ENCODE results near the gene GRM7. TPM values are rescaled to one million over a fixed set of nuclear protein-coding genes. Genes with fewer than 3 reads are reported as not detected.

GRM7 gene
- polyA plus RNA-seq, 1 donor from 2014 or later = 23.8 TPM

DNA sequence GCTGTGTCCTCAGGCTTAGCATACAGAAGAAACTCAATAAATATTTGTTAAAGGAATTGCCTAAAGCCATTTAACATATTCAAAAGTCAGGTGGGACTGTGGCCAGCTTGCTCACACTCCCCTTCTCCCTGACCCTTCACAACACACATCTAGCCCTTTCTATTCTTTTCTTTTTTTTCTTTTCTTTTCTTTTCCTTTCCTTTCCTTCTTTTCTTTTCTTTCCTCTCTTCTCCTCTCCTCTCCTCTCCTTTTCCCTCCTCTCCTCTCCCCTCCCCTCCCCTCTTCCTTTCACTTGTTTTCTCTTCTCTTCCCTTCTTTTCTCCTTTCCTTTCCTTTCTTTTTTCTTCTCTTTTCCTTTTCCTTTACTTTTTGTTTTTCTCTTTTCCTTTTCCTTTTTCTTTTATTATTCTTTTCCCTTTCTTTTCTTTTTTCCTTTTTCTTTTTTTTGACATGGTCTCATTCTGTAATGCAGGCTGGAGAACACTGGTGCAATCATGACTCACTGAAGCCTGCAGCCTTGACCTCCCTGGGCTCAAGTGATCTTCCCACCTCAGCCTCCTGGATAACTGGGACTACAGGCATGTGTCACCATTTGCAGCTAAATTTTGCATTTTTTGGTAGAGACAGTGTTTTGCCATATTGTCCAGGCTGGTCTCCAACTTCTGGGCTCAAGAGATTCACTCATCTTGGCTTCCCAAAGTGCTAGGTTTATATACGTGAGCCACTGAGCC, 377.8 kb downstream of the GRM7 start:
- no peak overlapping the region for H3K4me2 ChIP-seq (ENCODE audit: low read length)
- no peaks in the 10 kb centered on the region for H3F3A ChIP-seq (ENCODE audit: insufficient read depth, low read length, poor library complexity, severe bottlenecking)
- no peaks in the 10 kb centered on the region for H3K27me3 ChIP-seq (ENCODE audit: insufficient read depth, low read depth, low read length)
- no peaks in the 10 kb centered on the region for H3K36me3 ChIP-seq (ENCODE audit: insufficient read depth, low read length)
- TF ChIP-seq EZH2 (IDR thresholded peaks at IDR 0.05; ENCODE audit: borderline replicate concordance, insufficient read depth, low read length, poor library complexity, severe bottlenecking) = no peak
- TF ChIP-seq, protein P1, sequence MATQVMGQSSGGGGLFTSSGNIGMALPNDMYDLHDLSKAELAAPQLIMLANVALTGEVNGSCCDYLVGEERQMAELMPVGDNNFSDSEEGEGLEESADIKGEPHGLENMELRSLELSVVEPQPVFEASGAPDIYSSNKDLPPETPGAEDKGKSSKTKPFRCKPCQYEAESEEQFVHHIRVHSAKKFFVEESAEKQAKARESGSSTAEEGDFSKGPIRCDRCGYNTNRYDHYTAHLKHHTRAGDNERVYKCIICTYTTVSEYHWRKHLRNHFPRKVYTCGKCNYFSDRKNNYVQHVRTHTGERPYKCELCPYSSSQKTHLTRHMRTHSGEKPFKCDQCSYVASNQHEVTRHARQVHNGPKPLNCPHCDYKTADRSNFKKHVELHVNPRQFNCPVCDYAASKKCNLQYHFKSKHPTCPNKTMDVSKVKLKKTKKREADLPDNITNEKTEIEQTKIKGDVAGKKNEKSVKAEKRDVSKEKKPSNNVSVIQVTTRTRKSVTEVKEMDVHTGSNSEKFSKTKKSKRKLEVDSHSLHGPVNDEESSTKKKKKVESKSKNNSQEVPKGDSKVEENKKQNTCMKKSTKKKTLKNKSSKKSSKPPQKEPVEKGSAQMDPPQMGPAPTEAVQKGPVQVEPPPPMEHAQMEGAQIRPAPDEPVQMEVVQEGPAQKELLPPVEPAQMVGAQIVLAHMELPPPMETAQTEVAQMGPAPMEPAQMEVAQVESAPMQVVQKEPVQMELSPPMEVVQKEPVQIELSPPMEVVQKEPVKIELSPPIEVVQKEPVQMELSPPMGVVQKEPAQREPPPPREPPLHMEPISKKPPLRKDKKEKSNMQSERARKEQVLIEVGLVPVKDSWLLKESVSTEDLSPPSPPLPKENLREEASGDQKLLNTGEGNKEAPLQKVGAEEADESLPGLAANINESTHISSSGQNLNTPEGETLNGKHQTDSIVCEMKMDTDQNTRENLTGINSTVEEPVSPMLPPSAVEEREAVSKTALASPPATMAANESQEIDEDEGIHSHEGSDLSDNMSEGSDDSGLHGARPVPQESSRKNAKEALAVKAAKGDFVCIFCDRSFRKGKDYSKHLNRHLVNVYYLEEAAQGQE (IDR thresholded peaks at IDR 0.05; ENCODE audit: borderline replicate concordance) = no peak
- TF ChIP-seq MXI1 (conservative IDR thresholded peaks at IDR 0.05; ENCODE audit: poor library complexity, severe bottlenecking) = no peak
- TF ChIP-seq EP300 (conservative IDR thresholded peaks at IDR 0.05; ENCODE audit: poor library complexity, severe bottlenecking) = no peak
- no peak for TF ChIP-seq SMC3 (conservative IDR thresholded peaks at IDR 0.05; ENCODE audit: poor library complexity)
- no peak for TF ChIP-seq TAF1 (IDR thresholded peaks at IDR 0.05; ENCODE audit: low read depth)
- H3K9me2 ChIP-seq (ENCODE audit: insufficient read depth, low read length) = no peaks in the 10 kb centered on the region
- H3K27ac ChIP-seq (ENCODE audit: low read length) = no peak overlapping the region
- H2AFZ ChIP-seq (ENCODE audit: low read depth, low read length) = no peak overlapping the region
- H3K79me2 ChIP-seq (replicated peaks; ENCODE audit: insufficient read depth, low read length) = no peaks in the 10 kb centered on the region
- no peaks in the 10 kb centered on the region for H3K9me3 ChIP-seq (ENCODE audit: low read length)
- no peaks in the 10 kb centered on the region for H4K20me1 ChIP-seq (ENCODE audit: insufficient read depth)
- H3K4me3 ChIP-seq (ENCODE audit: low read length) = no peak overlapping the region
- H3K9ac ChIP-seq (ENCODE audit: low read length) = no peak overlapping the region

DNA sequence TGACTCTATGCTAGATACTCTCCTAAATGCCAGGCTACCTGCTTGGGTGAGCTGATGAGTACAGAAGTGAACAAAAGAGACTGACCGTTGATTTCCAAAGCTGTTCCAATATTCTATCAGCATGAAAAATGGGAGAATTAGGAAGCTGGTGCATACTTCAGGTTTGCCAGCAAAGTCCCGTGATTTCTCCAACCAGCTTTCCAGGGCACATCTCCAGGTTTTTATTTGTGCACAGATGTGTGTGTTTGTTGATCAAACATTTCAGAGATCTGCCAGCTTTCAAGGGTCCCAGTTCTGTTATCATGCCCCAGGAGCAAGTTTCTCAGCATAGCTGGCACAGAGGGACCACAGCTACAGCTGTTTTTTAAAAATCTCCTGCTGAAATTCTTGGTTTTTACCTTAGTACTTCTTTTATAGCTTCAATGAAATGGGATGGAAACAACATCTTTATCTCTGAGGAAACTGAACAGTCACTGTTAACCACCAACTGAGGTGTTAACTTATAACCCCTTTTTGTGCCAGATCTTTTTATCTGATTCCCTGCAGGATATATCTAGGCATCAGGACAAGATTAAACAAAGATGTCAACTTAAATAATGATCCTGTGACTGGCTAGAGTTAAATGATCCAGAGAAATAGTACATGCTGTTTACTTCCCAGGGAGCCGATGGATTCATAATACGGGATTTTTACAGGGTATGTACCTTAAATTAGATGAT, 380.8 kb downstream of the GRM7 start:
- no peaks in the 10 kb centered on the region for H4K20me1 ChIP-seq (ENCODE audit: insufficient read depth)
- no peak overlapping the region for H2AFZ ChIP-seq (ENCODE audit: low read depth, low read length)
- no peaks in the 10 kb centered on the region for H3F3A ChIP-seq (ENCODE audit: insufficient read depth, low read length, poor library complexity, severe bottlenecking)
- no peak overlapping the region for H3K4me3 ChIP-seq (ENCODE audit: low read length)
- H3K9me3 ChIP-seq (ENCODE audit: low read length) = no peaks in the 10 kb centered on the region
- no peak overlapping the region for H3K4me2 ChIP-seq (ENCODE audit: low read length)
- no peak overlapping the region for H3K9ac ChIP-seq (ENCODE audit: low read length)
- TF ChIP-seq SMC3 (conservative IDR thresholded peaks at IDR 0.05; ENCODE audit: poor library complexity) (no peak), EZH2 (IDR thresholded peaks at IDR 0.05; ENCODE audit: borderline replicate concordance, insufficient read depth, low read length, poor library complexity, severe bottlenecking) (no peak), EP300 (conservative IDR thresholded peaks at IDR 0.05; ENCODE audit: poor library complexity, severe bottlenecking) (no peak), POLR2AphosphoS5 (IDR thresholded peaks at IDR 0.05) (no peak), TAF1 (IDR thresholded peaks at IDR 0.05; ENCODE audit: low read depth) (no peak), RAD21 (conservative IDR thresholded peaks at IDR 0.05) (no peak), MXI1 (conservative IDR thresholded peaks at IDR 0.05; ENCODE audit: poor library complexity, severe bottlenecking) (no peak)
- TF ChIP-seq, protein P2, sequence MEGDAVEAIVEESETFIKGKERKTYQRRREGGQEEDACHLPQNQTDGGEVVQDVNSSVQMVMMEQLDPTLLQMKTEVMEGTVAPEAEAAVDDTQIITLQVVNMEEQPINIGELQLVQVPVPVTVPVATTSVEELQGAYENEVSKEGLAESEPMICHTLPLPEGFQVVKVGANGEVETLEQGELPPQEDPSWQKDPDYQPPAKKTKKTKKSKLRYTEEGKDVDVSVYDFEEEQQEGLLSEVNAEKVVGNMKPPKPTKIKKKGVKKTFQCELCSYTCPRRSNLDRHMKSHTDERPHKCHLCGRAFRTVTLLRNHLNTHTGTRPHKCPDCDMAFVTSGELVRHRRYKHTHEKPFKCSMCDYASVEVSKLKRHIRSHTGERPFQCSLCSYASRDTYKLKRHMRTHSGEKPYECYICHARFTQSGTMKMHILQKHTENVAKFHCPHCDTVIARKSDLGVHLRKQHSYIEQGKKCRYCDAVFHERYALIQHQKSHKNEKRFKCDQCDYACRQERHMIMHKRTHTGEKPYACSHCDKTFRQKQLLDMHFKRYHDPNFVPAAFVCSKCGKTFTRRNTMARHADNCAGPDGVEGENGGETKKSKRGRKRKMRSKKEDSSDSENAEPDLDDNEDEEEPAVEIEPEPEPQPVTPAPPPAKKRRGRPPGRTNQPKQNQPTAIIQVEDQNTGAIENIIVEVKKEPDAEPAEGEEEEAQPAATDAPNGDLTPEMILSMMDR (IDR thresholded peaks at IDR 0.05; ENCODE audit: poor library complexity, severe bottlenecking) = no peak
- TF ChIP-seq, protein P1 (IDR thresholded peaks at IDR 0.05; ENCODE audit: borderline replicate concordance) = no peak
- no peaks in the 10 kb centered on the region for H3K9me2 ChIP-seq (ENCODE audit: insufficient read depth, low read length)
- no peaks in the 10 kb centered on the region for H3K79me2 ChIP-seq (replicated peaks; ENCODE audit: insufficient read depth, low read length)
- H3K27me3 ChIP-seq (ENCODE audit: insufficient read depth, low read depth, low read length) = no peaks in the 10 kb centered on the region
- no peaks in the 10 kb centered on the region for H3K36me3 ChIP-seq (ENCODE audit: insufficient read depth, low read length)
- no peak overlapping the region for H3K27ac ChIP-seq (ENCODE audit: low read length)
